ENCODE measurements around the gene IP6K1.

DNA sequence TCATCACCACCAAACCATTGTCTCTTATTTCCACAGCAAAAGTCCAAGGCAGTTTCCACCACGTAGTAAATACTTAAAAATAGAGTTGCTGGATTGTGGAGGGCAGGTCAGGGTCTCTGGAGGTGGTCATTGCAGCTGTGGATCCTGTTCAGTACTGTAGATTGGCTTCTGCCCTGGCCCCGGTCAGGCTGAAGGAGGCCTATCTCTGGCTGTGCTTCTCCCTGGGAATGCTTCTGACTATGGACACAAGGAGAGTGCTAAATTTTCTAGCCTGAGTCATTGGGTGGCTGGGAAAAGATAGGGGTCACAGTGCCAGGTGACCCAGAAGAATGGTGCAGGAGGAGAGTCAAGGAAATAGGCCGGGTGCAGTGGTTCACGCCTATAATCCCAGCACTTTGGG is 36.3 kb downstream of the IP6K1 start:
- TF ChIP-seq IKZF3 (tag by site-specific recombination; IDR thresholded peaks at IDR 0.05) = no peak
- TF ChIP-seq REST (tag by site-specific recombination; IDR thresholded peaks at IDR 0.05) = no peak
